Stomach smooth muscle (tissue), 2 donors: ENCODE data around the gene AASS.
"Not testable (repeated sequence)": the region's sequence is repeated elsewhere in the genome, so short reads cannot be mapped to it uniquely, and the experiment has no call there.

Experiments used
- H3K27ac ChIP-seq: one replicate; pipeline ENCODE4 v1.7.0; 2013; ENCODE audit warnings: mild to moderate bottlenecking, low read length, inconsistent platforms
- H3K27me3 ChIP-seq, 2 donors: one replicate each; pipeline ENCODE4 v1.7.0; 2013; ENCODE audit warnings: low read length in 2 of 2; ENCODE audit not compliant: insufficient read depth in 2 of 2, control insufficient read depth in 1 of 2
- H3K36me3 ChIP-seq, 2 donors: one replicate each; pipeline ENCODE4 v1.7.0; 2013; ENCODE audit warnings: low read length in 2 of 2; ENCODE audit not compliant: control insufficient read depth in 2 of 2, insufficient read depth in 2 of 2
- H3K4me1 ChIP-seq: one replicate; pipeline ENCODE4 v1.7.0; 2013; ENCODE audit warnings: low read length; ENCODE audit not compliant: control insufficient read depth, insufficient read depth
- H3K4me3 ChIP-seq, 2 donors: one replicate each; pipeline ENCODE4 v1.7.0; 2013; ENCODE audit warnings: low read length in 2 of 2
- H3K9ac ChIP-seq, 2 donors: one replicate each; pipeline ENCODE4 v1.7.0; 2013; ENCODE audit warnings: low read length in 2 of 2, mild to moderate bottlenecking in 1 of 2
- H3K9me3 ChIP-seq, 2 donors: one replicate each; pipeline ENCODE4 v1.7.0; 2013; ENCODE audit warnings: low read length in 2 of 2; ENCODE audit not compliant: control insufficient read depth in 2 of 2
- donor health status: healthy.
- donor health status: Pancreatic carcinoma.

The AASS gene

GRCh38 chr7:122145937-122146645 lies 2.0 kb upstream of the AASS start:
- H3K36me3 ChIP-seq = no peaks in the 10 kb centered on the region
- H3K4me1 ChIP-seq = peaks cover 12% of the 10 kb centered on the region
- H3K9ac ChIP-seq = no peak overlapping the region
- H3K27ac ChIP-seq = no peak overlapping the region
- no peak overlapping the region for H3K4me3 ChIP-seq
- H3K9me3 ChIP-seq = no peaks in the 10 kb centered on the region
- no peaks in the 10 kb centered on the region for H3K27me3 ChIP-seq

GRCh38 chr7:122143376-122143750 lies 686 bp downstream of the AASS start:
- peaks cover 12% of the 10 kb centered on the region for H3K4me1 ChIP-seq
- H3K9me3 ChIP-seq = no peaks in the 10 kb centered on the region
- H3K27me3 ChIP-seq = no peaks in the 10 kb centered on the region
- H3K27ac ChIP-seq = peak overlapping the region; percentile 100
- peak overlapping the region; percentile 85 to 98 for H3K9ac ChIP-seq
- no peaks in the 10 kb centered on the region for H3K36me3 ChIP-seq
- H3K4me3 ChIP-seq = peak overlapping the region; percentile 78 to 93

DNA sequence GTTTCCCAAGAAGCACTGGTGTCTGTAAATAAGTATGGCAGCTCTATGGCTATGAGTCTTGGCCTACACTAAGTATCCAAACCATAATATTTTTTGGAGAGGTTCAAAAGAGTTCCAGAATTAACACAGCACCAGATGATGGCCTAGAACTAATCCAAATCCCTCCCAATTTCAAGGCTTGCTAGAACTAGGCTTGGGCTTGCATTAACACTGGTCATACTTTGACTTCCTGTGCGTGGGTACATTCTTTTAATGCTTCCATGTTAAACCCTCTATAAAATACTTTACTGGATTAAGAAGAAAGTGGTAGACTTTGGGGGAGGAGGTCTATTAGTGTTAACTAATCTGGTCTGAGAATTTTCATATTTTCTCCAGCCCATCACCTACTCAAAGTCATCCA lies 3.1 kb downstream of the AASS start:
- H3K9ac ChIP-seq = no peak overlapping the region
- H3K4me3 ChIP-seq = no peak overlapping the region
- no peaks in the 10 kb centered on the region for H3K9me3 ChIP-seq
- H3K27ac ChIP-seq = no peak overlapping the region
- H3K36me3 ChIP-seq = no peaks in the 10 kb centered on the region
- peaks cover 12% of the 10 kb centered on the region for H3K4me1 ChIP-seq
- no peaks in the 10 kb centered on the region for H3K27me3 ChIP-seq

GRCh38 chr7:122137251-122138077 lies 6.6 kb downstream of the AASS start:
- Histone ChIP-seq H3K27me3 (no peaks in the 10 kb centered on the region), H3K36me3 (no peaks in the 10 kb centered on the region), H3K9me3 (no peaks in the 10 kb centered on the region), H3K4me3 (peak overlapping the region; percentile 66 to 76), H3K4me1 (no peaks in the 10 kb centered on the region), H3K9ac (peak overlapping the region; percentile 30 to 57), H3K27ac (no peak overlapping the region)

DNA sequence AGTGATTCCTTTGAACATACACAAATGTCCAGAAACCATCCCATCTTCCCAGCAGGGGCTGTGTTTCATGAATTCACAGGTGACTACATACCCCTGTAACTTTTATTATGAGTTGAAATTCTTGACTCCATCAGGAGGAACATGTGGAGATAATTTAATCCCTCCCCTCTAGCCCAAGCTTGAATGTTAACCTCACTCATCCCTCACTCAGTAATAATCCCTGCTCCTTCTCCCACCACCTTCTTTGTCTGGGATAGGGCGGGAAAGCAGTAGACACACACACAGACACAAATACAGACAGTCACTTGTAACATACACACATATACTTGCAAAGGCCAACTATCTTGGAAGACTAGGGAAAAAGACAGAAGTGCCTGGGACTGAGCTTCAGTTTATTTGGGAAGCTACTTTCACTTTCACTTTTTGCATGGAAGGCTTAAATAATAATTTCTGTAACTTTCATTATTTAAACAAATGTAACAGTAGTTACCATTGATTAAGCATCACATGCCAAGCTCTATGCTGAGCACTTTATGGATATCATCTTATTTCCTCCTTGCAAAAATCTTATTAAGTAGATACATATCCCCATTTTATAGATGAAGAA lies 7.3 kb downstream of the AASS start:
- H3K27ac ChIP-seq = no peak overlapping the region
- H3K9ac ChIP-seq = peak overlapping the region; percentile 30 to 57
- H3K4me1 ChIP-seq = no peaks in the 10 kb centered on the region

GRCh38 chr7:122136078-122136477 lies 8.0 kb downstream of the AASS start:
- no peaks in the 10 kb centered on the region for H3K4me1 ChIP-seq
- H3K4me3 ChIP-seq = no peak overlapping the region
- H3K9ac ChIP-seq = no peak overlapping the region
- H3K36me3 ChIP-seq = no peaks in the 10 kb centered on the region
- no peaks in the 10 kb centered on the region for H3K27me3 ChIP-seq
- H3K27ac ChIP-seq = no peak overlapping the region
- H3K9me3 ChIP-seq = no peaks in the 10 kb centered on the region

More for the DNA sequence above, 7.3 kb downstream of the AASS start:
- Histone ChIP-seq H3K9me3 (no peaks in the 10 kb centered on the region), H3K36me3 (no peaks in the 10 kb centered on the region), H3K4me3 (peak overlapping the region; percentile 66 to 76), H3K27me3 (no peaks in the 10 kb centered on the region)

- H3K9ac ChIP-seq = no peak overlapping the region
- H3K4me3 ChIP-seq = no peak overlapping the region
- no peaks in the 10 kb centered on the region for H3K27me3 ChIP-seq
- no peak overlapping the region for H3K27ac ChIP-seq
- H3K36me3 ChIP-seq = no peaks in the 10 kb centered on the region
- no peaks in the 10 kb centered on the region for H3K9me3 ChIP-seq
- no peaks in the 10 kb centered on the region for H3K4me1 ChIP-seq
Measured at GRCh38 chr7:122135275-122135674, 8.8 kb downstream of the AASS start.

DNA sequence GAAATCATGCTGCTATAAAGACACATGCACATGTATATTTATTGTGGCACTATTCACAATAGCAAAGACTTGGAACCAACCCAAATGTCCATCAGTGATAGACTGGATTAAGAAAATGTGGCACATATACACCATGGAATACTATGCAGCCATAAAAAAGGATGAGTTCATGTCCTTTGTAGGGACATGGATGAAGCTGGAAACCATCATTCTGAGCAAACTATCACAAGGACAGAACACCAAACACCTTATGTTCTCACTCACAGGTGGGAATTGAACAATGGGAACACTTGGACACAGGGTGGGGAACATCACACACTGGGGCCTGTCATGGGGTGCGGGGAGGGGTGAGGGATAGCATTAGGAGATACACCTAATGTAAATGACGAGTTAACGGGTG lies 9.3 kb downstream of the AASS start:
- H3K27ac ChIP-seq = not testable (repeated sequence)

DNA sequence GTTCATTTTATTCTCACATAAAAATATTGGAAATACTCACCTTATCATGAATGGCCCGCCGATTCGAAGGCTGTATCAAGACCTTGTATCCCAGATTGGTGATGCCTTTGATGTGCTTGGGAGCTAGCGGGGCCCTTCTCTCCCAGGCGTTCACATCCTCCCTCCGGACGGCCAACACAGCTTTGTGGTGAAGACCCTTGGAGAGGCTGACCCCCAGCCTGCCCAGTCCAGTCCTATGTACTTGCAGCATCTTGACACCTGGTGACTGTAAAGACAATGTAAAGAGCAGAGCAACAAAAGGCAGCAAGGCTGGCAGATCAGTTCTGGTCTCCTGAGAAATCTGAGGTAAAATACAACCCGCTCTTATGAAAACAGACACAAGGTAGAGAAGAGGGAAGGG lies 10.6 kb downstream of the AASS start:
- H3K4me1 ChIP-seq = no peaks in the 10 kb centered on the region
- no peaks in the 10 kb centered on the region for H3K27me3 ChIP-seq
- H3K9ac ChIP-seq = no peak overlapping the region
- no peak overlapping the region for H3K4me3 ChIP-seq
- no peak overlapping the region for H3K27ac ChIP-seq
- H3K9me3 ChIP-seq = no peaks in the 10 kb centered on the region
- no peaks in the 10 kb centered on the region for H3K36me3 ChIP-seq

More for the DNA sequence above, 9.3 kb downstream of the AASS start:
- H3K4me1 ChIP-seq, H3K27me3 ChIP-seq, H3K9me3 ChIP-seq, H3K36me3 ChIP-seq, H3K4me3 ChIP-seq, H3K9ac ChIP-seq: not testable (repeated sequence)

GRCh38 chr7:122132341-122132740 lies 11.7 kb downstream of the AASS start:
- H3K4me1 ChIP-seq = no peaks in the 10 kb centered on the region
- no peak overlapping the region for H3K27ac ChIP-seq
- H3K9me3 ChIP-seq = no peaks in the 10 kb centered on the region
- peaks cover 0 to 4% of the 10 kb centered on the region in 2 donors for H3K36me3 ChIP-seq
- H3K9ac ChIP-seq = no peak overlapping the region
- no peaks in the 10 kb centered on the region for H3K27me3 ChIP-seq
- no peak overlapping the region for H3K4me3 ChIP-seq
